SK-N-MC (cell line): ENCODE measurements around the gene CSNK2B.

ENCODE experiments used
- EZH2 ChIP-seq: fragments of 200-600 bp; sonication (generic); IDR thresholded peaks from one replicate; pipeline ENCODE4 v1.6.1; 2017; ENCODE audit warnings: antibody characterized with exemption
- FOXP2 ChIP-seq: optimal IDR thresholded peaks from 2 replicates; pipeline ENCODE3; 2011; ENCODE audit warnings: mild to moderate bottlenecking, moderate library complexity; ENCODE audit not compliant: insufficient read depth; ENCODE audit errors: extremely low read length, control extremely low read depth
- POLR2AphosphoS5 ChIP-seq: IDR thresholded peaks from 2 replicates; pipeline ENCODE4 v1.6.1; 2012; ENCODE audit warnings: mild to moderate bottlenecking, low read depth, low read length, borderline replicate concordance

- TF ChIP-seq EZH2: no peak
- TF ChIP-seq POLR2AphosphoS5: no peak
- TF ChIP-seq FOXP2: no peak
Observed at GRCh38 chr6:31658158-31658688, 7.7 kb upstream of the CSNK2B start.
